ENCODE results near the gene MTMR6.

DNA sequence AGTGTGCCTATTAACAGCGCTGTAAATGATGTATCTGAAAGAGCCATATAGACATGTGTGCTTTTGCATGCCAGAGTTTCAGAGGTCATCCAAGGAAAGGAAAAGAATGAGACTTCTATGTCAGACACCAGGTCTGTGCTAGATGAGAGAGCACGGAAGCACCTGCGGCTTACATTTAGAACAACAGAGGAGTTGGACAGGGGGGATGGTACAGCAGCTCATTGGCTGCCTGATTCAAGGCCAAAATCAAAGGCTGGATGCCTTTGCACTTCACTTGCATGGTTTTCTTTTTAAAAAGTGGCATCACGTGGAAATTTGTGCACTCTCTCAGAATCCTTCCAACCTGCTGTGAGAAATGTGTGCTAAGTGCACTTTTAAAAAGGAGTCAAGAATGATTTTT is 82.4 kb downstream of the MTMR6 start:
- TF ChIP-seq, protein P1, sequence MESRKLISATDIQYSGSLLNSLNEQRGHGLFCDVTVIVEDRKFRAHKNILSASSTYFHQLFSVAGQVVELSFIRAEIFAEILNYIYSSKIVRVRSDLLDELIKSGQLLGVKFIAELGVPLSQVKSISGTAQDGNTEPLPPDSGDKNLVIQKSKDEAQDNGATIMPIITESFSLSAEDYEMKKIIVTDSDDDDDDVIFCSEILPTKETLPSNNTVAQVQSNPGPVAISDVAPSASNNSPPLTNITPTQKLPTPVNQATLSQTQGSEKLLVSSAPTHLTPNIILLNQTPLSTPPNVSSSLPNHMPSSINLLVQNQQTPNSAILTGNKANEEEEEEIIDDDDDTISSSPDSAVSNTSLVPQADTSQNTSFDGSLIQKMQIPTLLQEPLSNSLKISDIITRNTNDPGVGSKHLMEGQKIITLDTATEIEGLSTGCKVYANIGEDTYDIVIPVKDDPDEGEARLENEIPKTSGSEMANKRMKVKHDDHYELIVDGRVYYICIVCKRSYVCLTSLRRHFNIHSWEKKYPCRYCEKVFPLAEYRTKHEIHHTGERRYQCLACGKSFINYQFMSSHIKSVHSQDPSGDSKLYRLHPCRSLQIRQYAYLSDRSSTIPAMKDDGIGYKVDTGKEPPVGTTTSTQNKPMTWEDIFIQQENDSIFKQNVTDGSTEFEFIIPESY (IDR thresholded peaks at IDR 0.05; ENCODE audit: borderline replicate concordance, low read depth): no peak
- TF ChIP-seq GATA2 (CRISPR knock-in tag; IDR thresholded peaks at IDR 0.05) (no peak), SMC3 (IDR thresholded peaks at IDR 0.05; ENCODE audit: low read depth, low read length) (no peak), EZH2phosphoT487 (IDR thresholded peaks at IDR 0.05; ENCODE audit: borderline replicate concordance, low read depth) (no peak)

All from SK-N-SH (cell line).